NT2/D1 (cell line): ENCODE data around the gene ERLIN1.

Experiments
- SUZ12 ChIP-seq: IDR thresholded peaks from 2 replicates; pipeline ENCODE4 v1.6.1; 2011; ENCODE audit not compliant: insufficient read length, insufficient read depth; ENCODE audit errors: extremely low read depth
- ZNF274 ChIP-seq: IDR thresholded peaks from 2 replicates; pipeline ENCODE4 v1.6.1; 2011; ENCODE audit warnings: mild to moderate bottlenecking, low read depth, low read length

GRCh38 chr10:100184840-100185239 is 989 bp downstream of the ERLIN1 start:
- TF ChIP-seq SUZ12 (no peak), ZNF274 (no peak)
